ENCODE results near the gene NAT8L. TPM values are rescaled to one million over a fixed set of nuclear protein-coding genes. Genes with fewer than 3 reads are reported as not detected.

NAT8L gene
- total and polyA plus RNA-seq, 2 of the 4 experiments (the other 2 are of a cell fraction), result 0.05 TPM; not detected in 1

GRCh38 chr4:2095236-2096072 is 36.3 kb downstream of the NAT8L start (continued):
- TF ChIP-seq POLR2A (IDR thresholded peaks at IDR 0.05; ENCODE audit: low read depth, low read length), result no peak

GRCh38 chr4:2096073-2096609 is 37.0 kb downstream of the NAT8L start:
- Histone ChIP-seq H3K23ac (ENCODE audit: low read depth, low read length) (no peak overlapping the region), H2AFZ (replicated peaks; ENCODE audit: low read length, poor library complexity) (no peak overlapping the region), H3K36me3 (ENCODE audit: control insufficient read depth, insufficient read depth, low read length) (no peaks in the 10 kb centered on the region), H4K20me1 (ENCODE audit: insufficient read depth, low read length) (no peaks in the 10 kb centered on the region), H3K27me3 (ENCODE audit: control insufficient read depth, insufficient read depth, low read length) (peaks cover 9% of the 10 kb centered on the region; the same call in 1 of the 2 replicates), H3K14ac (replicated peaks; ENCODE audit: low read depth, low read length) (no peak overlapping the region), H3K9me3 (ENCODE audit: control insufficient read depth, insufficient read depth, low read length) (peaks cover 12% of the 10 kb centered on the region), H3K27ac (ENCODE audit: insufficient read depth, low read length) (no peak overlapping the region), H3K9ac (ENCODE audit: low read depth, low read length) (no peak overlapping the region), H3K79me1 (ENCODE audit: low read depth in 1 of 2, low read length in 2 of 2) (no peaks in the 10 kb centered on the region), H3K9me1 (ENCODE audit: insufficient read depth, low read length) (no peaks in the 10 kb centered on the region), H2BK20ac (ENCODE audit: low read depth, low read length) (no peak overlapping the region), H3K56ac (ENCODE audit: extremely low read depth, insufficient read depth, low read length) (no peak overlapping the region), H3K4me2 (ENCODE audit: low read depth, low read length) (no peak overlapping the region), H4K91ac (ENCODE audit: insufficient read depth, low read depth, low read length) (no peak overlapping the region), H4K8ac (ENCODE audit: low read depth in 2 of 2, low read length in 2 of 2) (no peak overlapping the region), H4K5ac (ENCODE audit: low read depth, low read length) (no peak overlapping the region), H2AK9ac (replicated peaks; ENCODE audit: low read depth, low read length, poor library complexity) (no peak overlapping the region), H2BK120ac (ENCODE audit: low read depth, low read length) (no peak overlapping the region), H3K4me3 (ENCODE audit: insufficient read depth, low read depth, low read length) (no peak overlapping the region), H2AK5ac (ENCODE audit: low read depth, low read length) (no peak overlapping the region), H3K18ac (ENCODE audit: low read depth, low read length) (no peak overlapping the region), H2BK15ac (ENCODE audit: low read depth, low read length) (no peak overlapping the region), H3K4ac (ENCODE audit: low read depth, low read length) (no peak overlapping the region), H2BK5ac (ENCODE audit: low read depth, low read length, poor library complexity, severe bottlenecking) (no peak overlapping the region), H3K4me1 (ENCODE audit: control insufficient read depth, insufficient read depth, low read length) (0 out of 2 replicates have a peak, but pooled peaks cover 1% of the 10 kb centered on the region)
- CTCF ChIA-PET, result no interaction called here
- no CpG with 5 or more reads among the region's 7 CpGs for WGBS, 2 experiments (ENCODE audit: extremely low coverage in 2 of 2, insufficient read length in 1 of 2)
- TF ChIP-seq RAD21 (IDR thresholded peaks at IDR 0.05; ENCODE audit: low read length) (no peak), MXI1 (IDR thresholded peaks at IDR 0.05; ENCODE audit: borderline replicate concordance, low read depth, low read length) (no peak)
- intact Hi-C loops (cut with micrococcal nuclease), result no loop called here
- POLR2A ChIA-PET (ENCODE audit: unreplicated experiment), result no interaction called here
- BruUV-seq (replicated peaks), result no TSS peak
- no peak for ATAC-seq (ENCODE audit: low read depth)
- DNase-seq, result no peak
- in situ Hi-C loops (cut with MboI; ENCODE audit: low sequenced_read_pairs), result no loop called here
- dilution Hi-C loops (cut with HindIII; ENCODE audit: low sequenced_read_pairs, unreplicated experiment), result no loop called here
